Measurements from ENCODE around the gene KRTAP6-3.

The KRTAP6-3 gene

GRCh38 chr21:30592140-30592539, at the start of gene KRTAP6-3:
KRTAP6-3 (plus strand) TSS chr21:30592440; CDS start chr21:30592446, 6 bp downstream.
- no peaks in the 10 kb centered on the region for H3K4me1 ChIP-seq (ENCODE audit: control insufficient read depth, insufficient read depth, low read length)
- H3K27ac ChIP-seq (ENCODE audit: low read depth, low read length): no peak within 1 kb of the TSS
- H3K9me3 ChIP-seq (ENCODE audit: control insufficient read depth, insufficient read depth, low read depth, low read length): no peaks in the 10 kb centered on the region
- no peak within 1 kb of the TSS for H3K9ac ChIP-seq (ENCODE audit: low read length)
- H3K27me3 ChIP-seq (ENCODE audit: control insufficient read depth, insufficient read depth, low read length): no peaks in the 10 kb centered on the region
- H3K4me3 ChIP-seq (ENCODE audit: low read depth, low read length): no peak within 1 kb of the TSS
- no peaks in the 10 kb centered on the region for H3K36me3 ChIP-seq (ENCODE audit: control insufficient read depth, insufficient read depth, low read length)

GRCh38 chr21:30552782-30553181, 39.5 kb upstream of the KRTAP6-3 start:
- H3K9ac ChIP-seq (ENCODE audit: low read length): no peak overlapping the region
- H3K27ac ChIP-seq (ENCODE audit: low read depth, low read length): no peak overlapping the region
- no peaks in the 10 kb centered on the region for H3K27me3 ChIP-seq (ENCODE audit: control insufficient read depth, insufficient read depth, low read length)
- H3K4me3 ChIP-seq (ENCODE audit: low read depth, low read length): no peak overlapping the region
- no peaks in the 10 kb centered on the region for H3K36me3 ChIP-seq (ENCODE audit: control insufficient read depth, insufficient read depth, low read length)
- H3K4me1 ChIP-seq (ENCODE audit: control insufficient read depth, insufficient read depth, low read length): no peaks in the 10 kb centered on the region
- H3K9me3 ChIP-seq (ENCODE audit: control insufficient read depth, insufficient read depth, low read depth, low read length): no peaks in the 10 kb centered on the region

GRCh38 chr21:30555095-30555494, 37.1 kb upstream of the KRTAP6-3 start:
- Histone ChIP-seq H3K27me3 (ENCODE audit: control insufficient read depth, insufficient read depth, low read length) (no peaks in the 10 kb centered on the region), H3K4me1 (ENCODE audit: control insufficient read depth, insufficient read depth, low read length) (no peaks in the 10 kb centered on the region), H3K9me3 (ENCODE audit: control insufficient read depth, insufficient read depth, low read depth, low read length) (no peaks in the 10 kb centered on the region), H3K36me3 (ENCODE audit: control insufficient read depth, insufficient read depth, low read length) (no peaks in the 10 kb centered on the region), H3K9ac (ENCODE audit: low read length) (no peak overlapping the region), H3K4me3 (ENCODE audit: low read depth, low read length) (no peak overlapping the region), H3K27ac (ENCODE audit: low read depth, low read length) (no peak overlapping the region)

GRCh38 chr21:30561264-30561895, 30.9 kb upstream of the KRTAP6-3 start, which contains the start of gene KRTAP19-7:
KRTAP19-7 (minus strand) TSS chr21:30561314; CDS start chr21:30561289, 25 bp downstream.
- Histone ChIP-seq H3K9ac (ENCODE audit: low read length) (no peak within 1 kb of the TSS), H3K27me3 (ENCODE audit: control insufficient read depth, insufficient read depth, low read length) (no peaks in the 10 kb centered on the region), H3K27ac (ENCODE audit: low read depth, low read length) (no peak within 1 kb of the TSS), H3K36me3 (ENCODE audit: control insufficient read depth, insufficient read depth, low read length) (no peaks in the 10 kb centered on the region), H3K4me3 (ENCODE audit: low read depth, low read length) (no peak within 1 kb of the TSS), H3K4me1 (ENCODE audit: control insufficient read depth, insufficient read depth, low read length) (no peaks in the 10 kb centered on the region), H3K9me3 (ENCODE audit: control insufficient read depth, insufficient read depth, low read depth, low read length) (no peaks in the 10 kb centered on the region)

GRCh38 chr21:30561957-30562356, 30.3 kb upstream of the KRTAP6-3 start:
- Histone ChIP-seq H3K36me3 (ENCODE audit: control insufficient read depth, insufficient read depth, low read length) (no peaks in the 10 kb centered on the region), H3K9ac (ENCODE audit: low read length) (no peak overlapping the region), H3K9me3 (ENCODE audit: control insufficient read depth, insufficient read depth, low read depth, low read length) (no peaks in the 10 kb centered on the region), H3K27me3 (ENCODE audit: control insufficient read depth, insufficient read depth, low read length) (no peaks in the 10 kb centered on the region), H3K27ac (ENCODE audit: low read depth, low read length) (no peak overlapping the region), H3K4me3 (ENCODE audit: low read depth, low read length) (no peak overlapping the region), H3K4me1 (ENCODE audit: control insufficient read depth, insufficient read depth, low read length) (no peaks in the 10 kb centered on the region)

GRCh38 chr21:30563072-30563471, 29.2 kb upstream of the KRTAP6-3 start:
- H3K9me3 ChIP-seq (ENCODE audit: control insufficient read depth, insufficient read depth, low read depth, low read length): no peaks in the 10 kb centered on the region
- no peak overlapping the region for H3K4me3 ChIP-seq (ENCODE audit: low read depth, low read length)
- no peak overlapping the region for H3K9ac ChIP-seq (ENCODE audit: low read length)
- no peaks in the 10 kb centered on the region for H3K27me3 ChIP-seq (ENCODE audit: control insufficient read depth, insufficient read depth, low read length)
- no peaks in the 10 kb centered on the region for H3K36me3 ChIP-seq (ENCODE audit: control insufficient read depth, insufficient read depth, low read length)
- H3K4me1 ChIP-seq (ENCODE audit: control insufficient read depth, insufficient read depth, low read length): no peaks in the 10 kb centered on the region
- H3K27ac ChIP-seq (ENCODE audit: low read depth, low read length): no peak overlapping the region

- Histone ChIP-seq H3K36me3 (ENCODE audit: control insufficient read depth, insufficient read depth, low read length) (no peaks in the 10 kb centered on the region), H3K27me3 (ENCODE audit: control insufficient read depth, insufficient read depth, low read length) (no peaks in the 10 kb centered on the region), H3K4me3 (ENCODE audit: low read depth, low read length) (no peak overlapping the region), H3K4me1 (ENCODE audit: control insufficient read depth, insufficient read depth, low read length) (no peaks in the 10 kb centered on the region), H3K27ac (ENCODE audit: low read depth, low read length) (no peak overlapping the region), H3K9ac (ENCODE audit: low read length) (no peak overlapping the region), H3K9me3 (ENCODE audit: control insufficient read depth, insufficient read depth, low read depth, low read length) (no peaks in the 10 kb centered on the region)
These were observed 28.6 kb upstream of the KRTAP6-3 start for GRCh38 chr21:30563630-30564029.

GRCh38 chr21:30567617-30568016, 24.6 kb upstream of the KRTAP6-3 start:
- Histone ChIP-seq H3K9ac (ENCODE audit: low read length) (no peak overlapping the region), H3K9me3 (ENCODE audit: control insufficient read depth, insufficient read depth, low read depth, low read length) (no peaks in the 10 kb centered on the region), H3K36me3 (ENCODE audit: control insufficient read depth, insufficient read depth, low read length) (no peaks in the 10 kb centered on the region), H3K27me3 (ENCODE audit: control insufficient read depth, insufficient read depth, low read length) (no peaks in the 10 kb centered on the region), H3K27ac (ENCODE audit: low read depth, low read length) (no peak overlapping the region), H3K4me3 (ENCODE audit: low read depth, low read length) (no peak overlapping the region), H3K4me1 (ENCODE audit: control insufficient read depth, insufficient read depth, low read length) (no peaks in the 10 kb centered on the region)

GRCh38 chr21:30577766-30578165, 14.5 kb upstream of the KRTAP6-3 start:
- no peak overlapping the region for H3K4me3 ChIP-seq (ENCODE audit: low read depth, low read length)
- H3K9me3 ChIP-seq (ENCODE audit: control insufficient read depth, insufficient read depth, low read depth, low read length): no peaks in the 10 kb centered on the region
- H3K36me3 ChIP-seq (ENCODE audit: control insufficient read depth, insufficient read depth, low read length): no peaks in the 10 kb centered on the region
- no peaks in the 10 kb centered on the region for H3K4me1 ChIP-seq (ENCODE audit: control insufficient read depth, insufficient read depth, low read length)
- no peaks in the 10 kb centered on the region for H3K27me3 ChIP-seq (ENCODE audit: control insufficient read depth, insufficient read depth, low read length)
- no peak overlapping the region for H3K27ac ChIP-seq (ENCODE audit: low read depth, low read length)
- no peak overlapping the region for H3K9ac ChIP-seq (ENCODE audit: low read length)

- Histone ChIP-seq H3K9ac (ENCODE audit: low read length) (no peak overlapping the region), H3K27ac (ENCODE audit: low read depth, low read length) (no peak overlapping the region), H3K27me3 (ENCODE audit: control insufficient read depth, insufficient read depth, low read length) (no peaks in the 10 kb centered on the region)
These were observed 12.9 kb upstream of the KRTAP6-3 start for GRCh38 chr21:30579346-30579745.

GRCh38 chr21:30580132-30580531, 12.1 kb upstream of the KRTAP6-3 start:
- no peaks in the 10 kb centered on the region for H3K4me1 ChIP-seq (ENCODE audit: control insufficient read depth, insufficient read depth, low read length)
- H3K4me3 ChIP-seq (ENCODE audit: low read depth, low read length): no peak overlapping the region
- H3K9ac ChIP-seq (ENCODE audit: low read length): no peak overlapping the region
- no peak overlapping the region for H3K27ac ChIP-seq (ENCODE audit: low read depth, low read length)
- H3K27me3 ChIP-seq (ENCODE audit: control insufficient read depth, insufficient read depth, low read length): no peaks in the 10 kb centered on the region
- H3K36me3 ChIP-seq (ENCODE audit: control insufficient read depth, insufficient read depth, low read length): no peaks in the 10 kb centered on the region
- no peaks in the 10 kb centered on the region for H3K9me3 ChIP-seq (ENCODE audit: control insufficient read depth, insufficient read depth, low read depth, low read length)

More at GRCh38 chr21:30579346-30579745, 12.9 kb upstream of the KRTAP6-3 start:
- Histone ChIP-seq H3K4me1 (ENCODE audit: control insufficient read depth, insufficient read depth, low read length) (no peaks in the 10 kb centered on the region), H3K36me3 (ENCODE audit: control insufficient read depth, insufficient read depth, low read length) (no peaks in the 10 kb centered on the region), H3K9me3 (ENCODE audit: control insufficient read depth, insufficient read depth, low read depth, low read length) (no peaks in the 10 kb centered on the region), H3K4me3 (ENCODE audit: low read depth, low read length) (no peak overlapping the region)

All from HUES6 (cell line).